T-helper 2 cell treated with Interferon-gamma antibody and Interleukin-4, amounts not matched to agents 5 μg/mL and 100 μg/mL, for 36 hours (primary cell): ENCODE measurements around the gene IMPA2.
"Not testable (repeated sequence)": the region's sequence is repeated elsewhere in the genome, so short reads cannot be mapped to it uniquely, and the experiment has no call there.

ENCODE experiments used
- DNase-seq: peaks from one replicate; pipeline ENCODE4 v3.0.0; 2021; ENCODE audit warnings: low spot score
- H3K27ac Mint-ChIP-seq: one replicate; pipeline ENCODE4 v1.8.0; 2021; ENCODE audit warnings: mild to moderate bottlenecking, mixed read lengths
- H3K27me3 Mint-ChIP-seq: one replicate; pipeline ENCODE4 v1.8.0; 2021; ENCODE audit warnings: low read depth, mixed read lengths
- H3K36me3 Mint-ChIP-seq: one replicate; pipeline ENCODE4 v1.8.0; 2021; ENCODE audit warnings: low read depth, mixed read lengths
- H3K4me1 Mint-ChIP-seq: one replicate; pipeline ENCODE4 v1.8.0; 2021; ENCODE audit warnings: low read depth, mixed read lengths
- H3K4me3 Mint-ChIP-seq: one replicate; pipeline ENCODE4 v1.8.0; 2022; ENCODE audit warnings: mild to moderate bottlenecking, moderate library complexity, mixed read lengths
- H3K9me3 Mint-ChIP-seq: one replicate; pipeline ENCODE4 v1.8.0; 2021; ENCODE audit warnings: mixed read lengths

Gene IMPA2

GRCh38 chr18:12074736-12075135 lies 93.4 kb downstream of the IMPA2 start:
- Mint-ChIP-seq H3K4me3 (no peak overlapping the region), H3K27ac (no peak overlapping the region), H3K27me3 (peaks cover 50% of the 10 kb centered on the region), H3K9me3 (no peaks in the 10 kb centered on the region), H3K36me3 (no peaks in the 10 kb centered on the region), H3K4me1 (no peaks in the 10 kb centered on the region)
- no peak for DNase-seq

- DNase-seq, result no peak
- H3K27ac Mint-ChIP-seq, result no peak overlapping the region
Observed at GRCh38 chr18:12076424-12077140, 95.3 kb downstream of the IMPA2 start.

GRCh38 chr18:12077994-12078393 lies 96.7 kb downstream of the IMPA2 start:
- H3K4me3 Mint-ChIP-seq, H3K4me1 Mint-ChIP-seq, H3K36me3 Mint-ChIP-seq, H3K27ac Mint-ChIP-seq, DNase-seq, H3K9me3 Mint-ChIP-seq: not testable (repeated sequence)
- H3K27me3 Mint-ChIP-seq, result peaks cover 41% of the 10 kb centered on the region

More at GRCh38 chr18:12076424-12077140, 95.3 kb downstream of the IMPA2 start:
- H3K4me1 Mint-ChIP-seq, result no peaks in the 10 kb centered on the region
- peak overlapping the region; percentile 36 for H3K4me3 Mint-ChIP-seq
- no peaks in the 10 kb centered on the region for H3K36me3 Mint-ChIP-seq
- H3K9me3 Mint-ChIP-seq, result no peaks in the 10 kb centered on the region
- peaks cover 43% of the 10 kb centered on the region for H3K27me3 Mint-ChIP-seq

- Mint-ChIP-seq H3K36me3 (no peaks in the 10 kb centered on the region), H3K9me3 (no peaks in the 10 kb centered on the region), H3K27ac (no peak overlapping the region), H3K4me1 (no peaks in the 10 kb centered on the region), H3K4me3 (no peak overlapping the region), H3K27me3 (peaks cover 40% of the 10 kb centered on the region)
- no peak for DNase-seq
Observed at GRCh38 chr18:12079491-12080237, 98.4 kb downstream of the IMPA2 start.
